ENCODE data around the gene KLRK1.
"Not testable (repeated sequence)": the region's sequence is repeated elsewhere in the genome, so short reads cannot be mapped to it uniquely, and the experiment has no call there.

The KLRK1 gene

DNA sequence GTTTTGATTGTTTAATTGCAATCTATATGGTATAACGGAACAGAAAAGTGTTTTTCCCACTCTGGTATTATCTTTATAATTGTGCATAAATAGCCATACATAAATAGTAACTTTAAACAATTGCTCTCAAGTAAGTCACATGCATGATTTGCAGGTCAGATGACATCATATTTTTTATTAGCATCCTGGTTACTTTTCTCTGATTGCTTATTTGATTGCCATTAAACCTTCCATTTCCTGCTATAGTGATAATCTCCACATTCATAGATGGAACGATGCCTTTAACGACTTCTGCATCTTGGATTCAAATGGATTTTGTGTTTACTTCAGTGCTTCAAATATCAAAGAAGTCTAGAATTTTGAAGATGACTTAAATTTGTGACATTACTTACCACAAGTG lies 3.5 kb upstream of the KLRK1 start:
- TF ChIP-seq, protein P1, sequence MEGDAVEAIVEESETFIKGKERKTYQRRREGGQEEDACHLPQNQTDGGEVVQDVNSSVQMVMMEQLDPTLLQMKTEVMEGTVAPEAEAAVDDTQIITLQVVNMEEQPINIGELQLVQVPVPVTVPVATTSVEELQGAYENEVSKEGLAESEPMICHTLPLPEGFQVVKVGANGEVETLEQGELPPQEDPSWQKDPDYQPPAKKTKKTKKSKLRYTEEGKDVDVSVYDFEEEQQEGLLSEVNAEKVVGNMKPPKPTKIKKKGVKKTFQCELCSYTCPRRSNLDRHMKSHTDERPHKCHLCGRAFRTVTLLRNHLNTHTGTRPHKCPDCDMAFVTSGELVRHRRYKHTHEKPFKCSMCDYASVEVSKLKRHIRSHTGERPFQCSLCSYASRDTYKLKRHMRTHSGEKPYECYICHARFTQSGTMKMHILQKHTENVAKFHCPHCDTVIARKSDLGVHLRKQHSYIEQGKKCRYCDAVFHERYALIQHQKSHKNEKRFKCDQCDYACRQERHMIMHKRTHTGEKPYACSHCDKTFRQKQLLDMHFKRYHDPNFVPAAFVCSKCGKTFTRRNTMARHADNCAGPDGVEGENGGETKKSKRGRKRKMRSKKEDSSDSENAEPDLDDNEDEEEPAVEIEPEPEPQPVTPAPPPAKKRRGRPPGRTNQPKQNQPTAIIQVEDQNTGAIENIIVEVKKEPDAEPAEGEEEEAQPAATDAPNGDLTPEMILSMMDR (IDR thresholded peaks at IDR 0.05; ENCODE audit: low read depth, low read length, missing control alignments), result no peak
- no peak overlapping the region for H3K4me3 ChIP-seq (ENCODE audit: low read depth, low read length)
- no peak for DNase-seq (ENCODE audit: low read depth)

DNA sequence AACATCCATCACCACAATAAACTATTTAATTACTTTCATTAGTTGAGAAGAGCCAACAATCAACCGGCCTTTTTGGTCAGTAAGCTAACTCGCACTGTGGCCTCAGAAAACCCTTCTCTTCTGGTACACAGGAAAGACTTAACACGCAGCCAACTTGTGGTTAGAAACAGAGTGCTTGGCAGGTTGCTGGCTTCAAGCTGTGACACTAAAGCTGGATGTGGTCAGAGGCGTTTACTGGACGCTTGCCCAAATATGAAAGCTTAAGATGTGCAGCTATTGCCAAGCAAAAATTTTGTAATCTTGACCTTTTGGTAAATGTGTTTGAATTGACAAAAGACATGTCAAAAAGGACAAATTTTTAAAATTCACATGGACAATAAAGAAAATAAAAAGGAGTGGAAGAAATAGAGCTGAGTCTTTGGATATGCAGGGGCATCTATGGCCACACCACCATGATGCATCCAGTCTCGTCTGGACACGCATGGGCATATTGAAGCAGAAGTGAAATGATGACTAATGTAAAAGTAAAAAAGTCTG lies 2.6 kb upstream of the KLRK1 start:
- no peak for DNase-seq (ENCODE audit: low read depth)
- TF ChIP-seq, protein P1 (IDR thresholded peaks at IDR 0.05; ENCODE audit: low read depth, low read length, missing control alignments), result no peak
- no peak overlapping the region for H3K4me3 ChIP-seq (ENCODE audit: low read depth, low read length)

DNA sequence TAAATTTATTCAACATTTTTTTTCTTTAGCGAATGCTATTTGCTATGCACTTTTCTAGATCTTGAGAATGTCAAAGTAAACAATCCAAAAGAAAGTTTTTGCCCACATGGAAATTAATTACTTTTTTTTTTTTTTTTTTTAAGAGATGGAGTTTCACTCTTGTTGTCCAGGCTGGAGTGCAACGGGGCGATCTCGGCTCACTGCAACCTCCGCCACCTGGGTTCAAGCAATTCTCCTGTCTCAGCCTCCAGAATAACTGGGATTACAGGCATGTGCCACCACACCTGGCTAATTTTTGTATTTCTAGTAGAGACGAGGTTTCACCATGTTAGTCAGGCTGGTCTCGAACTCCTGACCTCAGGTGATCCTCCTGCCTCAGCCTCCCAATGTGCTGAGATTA lies 1.1 kb upstream of the KLRK1 start:
- DNase-seq (ENCODE audit: low read depth); H3K4me3 ChIP-seq (ENCODE audit: low read depth, low read length): not testable (repeated sequence)

DNA sequence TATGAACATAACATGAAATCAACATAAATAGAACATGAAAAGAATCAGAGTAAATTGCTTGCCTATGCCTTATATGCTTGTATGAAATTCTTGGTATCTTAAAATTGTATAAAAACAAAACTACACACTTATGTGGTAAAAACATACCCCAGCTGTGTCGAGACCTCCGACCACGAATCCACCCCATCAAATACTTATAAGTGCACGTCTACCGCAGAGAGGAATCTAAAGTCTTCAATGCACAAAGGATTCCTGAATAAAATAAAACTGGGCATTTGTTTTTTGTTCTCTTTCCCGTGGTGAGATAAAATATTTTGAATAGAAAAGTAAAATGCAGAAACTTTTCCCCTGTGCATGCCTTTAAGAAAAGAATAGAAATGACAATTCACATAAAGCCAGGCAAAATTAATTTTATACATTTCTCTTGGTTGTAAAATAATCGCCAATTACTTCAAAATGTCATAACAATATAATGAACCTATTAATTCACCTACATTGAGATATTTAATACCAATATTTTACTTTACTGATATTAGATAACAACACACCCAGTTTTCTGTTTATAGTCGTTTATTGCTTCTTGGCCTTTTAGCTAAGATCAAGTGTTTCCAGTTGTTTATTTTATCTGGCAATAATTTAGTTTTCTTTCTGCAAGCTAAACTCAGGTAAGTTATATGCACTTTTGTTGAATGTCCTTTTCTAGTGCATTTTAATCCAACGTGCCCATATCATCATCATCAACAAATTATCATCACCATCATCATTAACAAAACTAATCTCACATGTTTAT lies 1.0 kb downstream of the KLRK1 start:
- TF ChIP-seq, protein P1 (IDR thresholded peaks at IDR 0.05; ENCODE audit: low read depth, low read length, missing control alignments), result no peak
- DNase-seq (ENCODE audit: low read depth), result no peak
- no peak overlapping the region for H3K4me3 ChIP-seq (ENCODE audit: low read depth, low read length)

DNA sequence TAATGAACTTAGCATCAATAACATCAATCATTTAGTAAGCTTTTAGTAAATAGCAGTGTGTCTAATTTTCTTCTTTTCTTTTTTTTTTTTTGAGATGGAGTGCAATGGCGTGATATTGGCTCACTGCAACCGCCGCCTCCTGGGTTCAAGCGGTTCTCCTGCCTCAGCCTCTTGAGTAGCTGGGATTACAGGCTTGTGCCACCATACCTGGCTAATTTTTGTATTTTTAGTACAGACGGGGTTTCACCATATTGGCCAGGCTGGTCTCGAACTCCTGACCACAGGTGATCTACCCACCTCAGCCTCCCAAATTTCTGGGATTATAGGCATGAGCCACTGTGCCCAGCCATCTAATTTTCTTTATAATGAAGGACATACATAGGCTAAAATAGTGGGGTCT lies 2.3 kb downstream of the KLRK1 start:
- not testable (repeated sequence) for DNase-seq (ENCODE audit: low read depth); H3K4me3 ChIP-seq (ENCODE audit: low read depth, low read length)

DNA sequence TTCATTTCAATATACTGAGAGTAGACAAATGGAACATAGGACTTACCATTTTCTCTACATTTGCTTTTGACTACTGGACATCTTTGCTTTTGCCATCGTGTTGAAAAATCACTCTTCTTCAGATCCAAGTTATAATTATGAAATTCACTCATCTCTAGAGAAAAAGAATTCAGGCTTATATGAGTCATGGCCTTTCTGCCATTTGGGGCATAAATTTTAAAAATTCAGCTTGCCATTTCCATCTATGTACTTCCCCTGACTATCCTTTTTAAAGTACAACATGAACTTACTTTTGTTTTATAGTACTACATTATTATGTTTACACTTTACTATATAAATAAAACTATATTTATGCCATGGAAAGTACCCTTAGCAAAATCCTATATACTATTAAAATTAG lies 3.0 kb downstream of the KLRK1 start:
- TF ChIP-seq, protein P1 (IDR thresholded peaks at IDR 0.05; ENCODE audit: low read depth, low read length, missing control alignments), result no peak
- DNase-seq (ENCODE audit: low read depth), result no peak
- H3K4me3 ChIP-seq (ENCODE audit: low read depth, low read length), result no peak overlapping the region

DNA sequence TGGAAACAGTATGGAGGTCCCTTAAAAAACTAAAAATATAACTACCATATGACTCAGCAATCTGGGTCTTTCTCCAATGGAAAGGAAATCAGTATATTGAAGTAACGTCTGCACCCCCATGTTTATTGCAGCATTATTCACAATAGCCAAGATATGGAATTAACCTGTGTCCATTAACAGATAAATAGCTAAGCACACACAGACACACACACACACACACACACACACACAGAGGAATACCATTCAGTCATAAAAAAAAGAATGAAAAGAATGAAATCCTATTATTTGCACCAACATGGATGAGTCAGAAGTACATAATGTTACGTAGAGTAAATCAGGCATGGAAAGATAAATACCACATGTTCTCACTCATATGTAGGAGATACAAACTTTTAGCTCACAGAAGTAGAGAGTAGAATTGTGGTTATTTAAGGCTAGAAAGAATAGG lies 4.7 kb downstream of the KLRK1 start:
- H3K4me3 ChIP-seq (ENCODE audit: low read depth, low read length), result no peak overlapping the region
- no peak for DNase-seq (ENCODE audit: low read depth)
- TF ChIP-seq, protein P1 (IDR thresholded peaks at IDR 0.05; ENCODE audit: low read depth, low read length, missing control alignments), result no peak

DNA sequence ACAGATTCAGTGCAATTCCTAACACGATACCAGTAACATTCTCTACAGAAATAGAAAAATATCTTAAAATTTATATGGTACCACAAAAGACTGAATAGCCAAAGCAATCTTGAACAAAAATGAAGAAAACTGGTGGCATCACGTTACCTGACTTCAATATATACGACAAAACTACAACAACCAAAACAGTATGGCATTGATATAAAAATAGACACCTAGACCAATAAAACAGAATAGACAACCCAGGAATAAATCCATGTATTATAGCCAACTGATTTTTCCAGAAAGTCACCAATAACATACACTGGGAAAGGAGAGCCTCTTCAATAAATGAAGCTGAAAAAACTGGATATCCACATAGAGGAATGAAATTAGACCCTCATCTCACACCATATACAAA lies 5.7 kb downstream of the KLRK1 start:
- TF ChIP-seq, protein P1 (IDR thresholded peaks at IDR 0.05; ENCODE audit: low read depth, low read length, missing control alignments), result no peak
- no peak for DNase-seq (ENCODE audit: low read depth)
- no peak overlapping the region for H3K4me3 ChIP-seq (ENCODE audit: low read depth, low read length)
